GM19438 (cell line): ENCODE measurements around the gene CHST8.
"Not testable (repeated sequence)": the region's sequence is repeated elsewhere in the genome, so short reads cannot be mapped to it uniquely, and the experiment has no call there.

Source experiments
- ATAC-seq: cut with Tn5 transposase; IDR thresholded peaks from one replicate; pipeline ENCODE4 v1.9.1; 2021; ENCODE audit warnings: low read depth; ENCODE audit not compliant: unreplicated experiment

CHST8 gene

GRCh38 chr19:33621811-33622504 lies at the start of gene CHST8:
Gene CHST8, plus strand, starts transcription at chr19:33621953. Its CDS starts 67,309 bp downstream, at chr19:33689262.
- ATAC-seq, result no peak

GRCh38 chr19:33572929-33573328 lies 48.8 kb upstream of the CHST8 start:
- no peak for ATAC-seq

- no peak for ATAC-seq
These were observed 46.9 kb upstream of the CHST8 start for GRCh38 chr19:33574824-33575223.

- no peak for ATAC-seq
These were observed 43.1 kb upstream of the CHST8 start for GRCh38 chr19:33578697-33579096.

- ATAC-seq, result no peak
These were observed 41.6 kb upstream of the CHST8 start for GRCh38 chr19:33580026-33580644.

- ATAC-seq, result no peak
These were observed 41.1 kb upstream of the CHST8 start for GRCh38 chr19:33580645-33581037.

GRCh38 chr19:33582914-33583313 lies 38.8 kb upstream of the CHST8 start:
- ATAC-seq, result no peak

- ATAC-seq, result no peak
These were observed 34.6 kb upstream of the CHST8 start for GRCh38 chr19:33587150-33587549.

- ATAC-seq, result no peak
These were observed 31.5 kb upstream of the CHST8 start for GRCh38 chr19:33590224-33590623.

GRCh38 chr19:33595783-33596182 lies 26.0 kb upstream of the CHST8 start:
- ATAC-seq, result no peak

GRCh38 chr19:33601583-33601982 lies 20.2 kb upstream of the CHST8 start:
- ATAC-seq, result no peak

- ATAC-seq, result no peak
These were observed 19.1 kb upstream of the CHST8 start for GRCh38 chr19:33602576-33603204.

GRCh38 chr19:33603377-33603776 lies 18.4 kb upstream of the CHST8 start:
- no peak for ATAC-seq

- no peak for ATAC-seq
These were observed 17.1 kb upstream of the CHST8 start for GRCh38 chr19:33604651-33605050.

- not testable (repeated sequence) for ATAC-seq
These were observed 15.9 kb upstream of the CHST8 start for GRCh38 chr19:33605803-33606295.

GRCh38 chr19:33606556-33606955 lies 15.2 kb upstream of the CHST8 start:
- ATAC-seq, result no peak

GRCh38 chr19:33609353-33609752 lies 12.4 kb upstream of the CHST8 start:
- no peak for ATAC-seq

GRCh38 chr19:33610588-33610987 lies 11.2 kb upstream of the CHST8 start:
- ATAC-seq, result no peak

GRCh38 chr19:33612928-33613619 lies 8.7 kb upstream of the CHST8 start:
- no peak for ATAC-seq

GRCh38 chr19:33613620-33614000 lies 8.1 kb upstream of the CHST8 start:
- ATAC-seq, result no peak

GRCh38 chr19:33616346-33616745 lies 5.4 kb upstream of the CHST8 start:
- ATAC-seq, result no peak
